T-helper 1 cell treated with Interleukin-12 subunit alpha and Interleukin-12 subunit beta and Interleukin-4 antibody, amounts not matched to agents 30 μg/mL and 1 μg/mL, for 36 hours (primary cell): ENCODE data around the gene CD3E.
"Not testable (repeated sequence)": the region's sequence is repeated elsewhere in the genome, so short reads cannot be mapped to it uniquely, and the experiment has no call there.

ENCODE experiments used
- H3K27ac Mint-ChIP-seq: one replicate; pipeline ENCODE4 v1.8.0; 2021; ENCODE audit warnings: mild to moderate bottlenecking, mixed read lengths
- H3K27me3 Mint-ChIP-seq: one replicate; pipeline ENCODE4 v1.8.0; 2021; ENCODE audit warnings: low read depth, mixed read lengths
- H3K36me3 Mint-ChIP-seq: one replicate; pipeline ENCODE4 v1.8.0; 2021; ENCODE audit warnings: low read depth, mixed read lengths
- H3K4me1 Mint-ChIP-seq: one replicate; pipeline ENCODE4 v1.8.0; 2021; ENCODE audit warnings: low read depth, mixed read lengths
- H3K4me3 Mint-ChIP-seq: one replicate; pipeline ENCODE4 v1.8.0; 2021; ENCODE audit warnings: mild to moderate bottlenecking, moderate library complexity, mixed read lengths
- H3K9me3 Mint-ChIP-seq: one replicate; pipeline ENCODE4 v1.8.0; 2021; ENCODE audit warnings: mixed read lengths

Gene CD3E

GRCh38 chr11:118306556-118306955 lies 2.0 kb downstream of the CD3E start:
- Mint-ChIP-seq H3K9me3 (peaks cover 4% of the 10 kb centered on the region), H3K27me3 (no peaks in the 10 kb centered on the region), H3K4me3 (peak overlapping the region; percentile 73), H3K27ac (peak overlapping the region; percentile 86), H3K4me1 (peaks cover 58% of the 10 kb centered on the region), H3K36me3 (peaks cover 50% of the 10 kb centered on the region)

- peak overlapping the region; percentile 55 for H3K27ac Mint-ChIP-seq
- H3K4me1 Mint-ChIP-seq: peaks cover 62% of the 10 kb centered on the region
- H3K27me3 Mint-ChIP-seq, H3K4me3 Mint-ChIP-seq, H3K9me3 Mint-ChIP-seq: not testable (repeated sequence)
- peaks cover 64% of the 10 kb centered on the region for H3K36me3 Mint-ChIP-seq
Observed at GRCh38 chr11:118308995-118309528, 4.5 kb downstream of the CD3E start.

GRCh38 chr11:118310271-118310670 lies 5.7 kb downstream of the CD3E start:
- Mint-ChIP-seq H3K36me3 (peaks cover 63% of the 10 kb centered on the region), H3K4me1 (peaks cover 65% of the 10 kb centered on the region), H3K4me3 (peak overlapping the region; percentile 23), H3K9me3 (peaks cover 4% of the 10 kb centered on the region), H3K27me3 (no peaks in the 10 kb centered on the region), H3K27ac (no peak overlapping the region)

- H3K27me3 Mint-ChIP-seq: no peaks in the 10 kb centered on the region
- peaks cover 65% of the 10 kb centered on the region for H3K36me3 Mint-ChIP-seq
- no peak overlapping the region for H3K27ac Mint-ChIP-seq
- H3K4me1 Mint-ChIP-seq: peaks cover 67% of the 10 kb centered on the region
- no peak overlapping the region for H3K4me3 Mint-ChIP-seq
- peaks cover 4% of the 10 kb centered on the region for H3K9me3 Mint-ChIP-seq
Observed at GRCh38 chr11:118310781-118311485, 6.4 kb downstream of the CD3E start.

- Mint-ChIP-seq H3K27me3 (no peaks in the 10 kb centered on the region), H3K4me1 (peaks cover 71% of the 10 kb centered on the region), H3K27ac (no peak overlapping the region), H3K36me3 (peaks cover 61% of the 10 kb centered on the region), H3K4me3 (no peak overlapping the region), H3K9me3 (peaks cover 4% of the 10 kb centered on the region)
Observed at GRCh38 chr11:118311518-118311917, 7.0 kb downstream of the CD3E start.

- peaks cover 69% of the 10 kb centered on the region for H3K4me1 Mint-ChIP-seq
- no peaks in the 10 kb centered on the region for H3K27me3 Mint-ChIP-seq
- H3K36me3 Mint-ChIP-seq: peaks cover 56% of the 10 kb centered on the region
- H3K9me3 Mint-ChIP-seq: peaks cover 6% of the 10 kb centered on the region
- H3K4me3 Mint-ChIP-seq: no peak overlapping the region
- H3K27ac Mint-ChIP-seq: peak overlapping the region; percentile 23
Observed at GRCh38 chr11:118312328-118312727, 7.8 kb downstream of the CD3E start.

GRCh38 chr11:118313242-118313641 lies 8.7 kb downstream of the CD3E start:
- H3K4me1 Mint-ChIP-seq: peaks cover 67% of the 10 kb centered on the region

GRCh38 chr11:118314988-118315411 lies 10.5 kb downstream of the CD3E start:
- Mint-ChIP-seq H3K9me3 (peaks cover 7% of the 10 kb centered on the region), H3K4me1 (peaks cover 73% of the 10 kb centered on the region), H3K4me3 (peak overlapping the region; percentile 70), H3K27me3 (no peaks in the 10 kb centered on the region), H3K27ac (peak overlapping the region; percentile 96), H3K36me3 (peaks cover 46% of the 10 kb centered on the region)

More at GRCh38 chr11:118313242-118313641, 8.7 kb downstream of the CD3E start:
- no peaks in the 10 kb centered on the region for H3K27me3 Mint-ChIP-seq
- no peak overlapping the region for H3K27ac Mint-ChIP-seq
- no peak overlapping the region for H3K4me3 Mint-ChIP-seq
- peaks cover 51% of the 10 kb centered on the region for H3K36me3 Mint-ChIP-seq
- H3K9me3 Mint-ChIP-seq: peaks cover 7% of the 10 kb centered on the region

GRCh38 chr11:118318124-118318523 lies 13.6 kb downstream of the CD3E start:
- H3K9me3 Mint-ChIP-seq: peaks cover 3% of the 10 kb centered on the region
- peak overlapping the region; percentile 4 for H3K27ac Mint-ChIP-seq
- peaks cover 41% of the 10 kb centered on the region for H3K36me3 Mint-ChIP-seq
- no peaks in the 10 kb centered on the region for H3K27me3 Mint-ChIP-seq
- H3K4me1 Mint-ChIP-seq: peaks cover 64% of the 10 kb centered on the region
- H3K4me3 Mint-ChIP-seq: no peak overlapping the region

- Mint-ChIP-seq H3K36me3 (peaks cover 42% of the 10 kb centered on the region), H3K27me3 (no peaks in the 10 kb centered on the region), H3K4me1 (peaks cover 62% of the 10 kb centered on the region), H3K4me3 (no peak overlapping the region), H3K9me3 (peaks cover 3% of the 10 kb centered on the region), H3K27ac (peak overlapping the region; percentile 9)
Observed at GRCh38 chr11:118318581-118319336, 14.2 kb downstream of the CD3E start.

GRCh38 chr11:118319337-118319707 lies 14.8 kb downstream of the CD3E start:
- H3K4me3 Mint-ChIP-seq: no peak overlapping the region
- H3K27me3 Mint-ChIP-seq: no peaks in the 10 kb centered on the region
- peak overlapping the region; percentile 52 for H3K27ac Mint-ChIP-seq
- peaks cover 3% of the 10 kb centered on the region for H3K9me3 Mint-ChIP-seq
- peaks cover 56% of the 10 kb centered on the region for H3K4me1 Mint-ChIP-seq
- H3K36me3 Mint-ChIP-seq: peaks cover 39% of the 10 kb centered on the region

- Mint-ChIP-seq H3K4me1 (peaks cover 47% of the 10 kb centered on the region), H3K4me3 (no peak overlapping the region), H3K9me3 (peaks cover 3% of the 10 kb centered on the region), H3K27me3 (no peaks in the 10 kb centered on the region), H3K36me3 (peaks cover 35% of the 10 kb centered on the region), H3K27ac (no peak overlapping the region)
Observed at GRCh38 chr11:118320515-118320914, 16.0 kb downstream of the CD3E start.

GRCh38 chr11:118321386-118322082 lies 17.0 kb downstream of the CD3E start:
- peaks cover 31% of the 10 kb centered on the region for H3K36me3 Mint-ChIP-seq
- peak overlapping the region; percentile 29 for H3K27ac Mint-ChIP-seq
- H3K4me1 Mint-ChIP-seq: peaks cover 38% of the 10 kb centered on the region
- H3K27me3 Mint-ChIP-seq: no peaks in the 10 kb centered on the region
- peaks cover 3% of the 10 kb centered on the region for H3K9me3 Mint-ChIP-seq
- no peak overlapping the region for H3K4me3 Mint-ChIP-seq

GRCh38 chr11:118322721-118323120 lies 18.2 kb downstream of the CD3E start:
- no peaks in the 10 kb centered on the region for H3K27me3 Mint-ChIP-seq
- H3K36me3 Mint-ChIP-seq: peaks cover 27% of the 10 kb centered on the region
- H3K4me1 Mint-ChIP-seq: peaks cover 30% of the 10 kb centered on the region
- H3K4me3 Mint-ChIP-seq: no peak overlapping the region
- no peaks in the 10 kb centered on the region for H3K9me3 Mint-ChIP-seq
- H3K27ac Mint-ChIP-seq: no peak overlapping the region
